ENCODE data around the gene WDR59. TPM values are rescaled to one million over a fixed set of nuclear protein-coding genes. Genes with fewer than 3 reads are reported as not detected.

The WDR59 gene
- total RNA-seq, 1 donor = 19.9 TPM

DNA sequence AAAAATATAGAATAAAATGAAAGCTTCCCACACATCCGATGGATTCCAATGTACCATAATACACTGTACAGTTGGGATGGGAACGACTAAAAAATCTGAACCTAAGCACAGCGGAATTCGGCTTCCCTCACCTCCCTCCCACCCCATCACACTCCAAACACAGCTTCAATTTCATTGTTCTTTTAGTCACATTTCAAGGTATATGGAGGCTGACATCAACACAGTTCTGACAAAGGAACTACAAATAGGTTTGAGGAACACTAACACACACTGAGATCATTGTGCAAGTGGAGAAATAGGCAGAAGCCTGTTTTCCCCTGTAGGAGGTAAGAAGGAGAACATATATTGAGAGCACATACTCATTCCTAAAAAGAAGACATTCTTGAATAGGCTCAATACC, 85.1 kb downstream of the WDR59 start:
- H3K4me3 ChIP-seq (ENCODE audit: low read depth, low read length) = no peak overlapping the region
- TF ChIP-seq, protein P1, sequence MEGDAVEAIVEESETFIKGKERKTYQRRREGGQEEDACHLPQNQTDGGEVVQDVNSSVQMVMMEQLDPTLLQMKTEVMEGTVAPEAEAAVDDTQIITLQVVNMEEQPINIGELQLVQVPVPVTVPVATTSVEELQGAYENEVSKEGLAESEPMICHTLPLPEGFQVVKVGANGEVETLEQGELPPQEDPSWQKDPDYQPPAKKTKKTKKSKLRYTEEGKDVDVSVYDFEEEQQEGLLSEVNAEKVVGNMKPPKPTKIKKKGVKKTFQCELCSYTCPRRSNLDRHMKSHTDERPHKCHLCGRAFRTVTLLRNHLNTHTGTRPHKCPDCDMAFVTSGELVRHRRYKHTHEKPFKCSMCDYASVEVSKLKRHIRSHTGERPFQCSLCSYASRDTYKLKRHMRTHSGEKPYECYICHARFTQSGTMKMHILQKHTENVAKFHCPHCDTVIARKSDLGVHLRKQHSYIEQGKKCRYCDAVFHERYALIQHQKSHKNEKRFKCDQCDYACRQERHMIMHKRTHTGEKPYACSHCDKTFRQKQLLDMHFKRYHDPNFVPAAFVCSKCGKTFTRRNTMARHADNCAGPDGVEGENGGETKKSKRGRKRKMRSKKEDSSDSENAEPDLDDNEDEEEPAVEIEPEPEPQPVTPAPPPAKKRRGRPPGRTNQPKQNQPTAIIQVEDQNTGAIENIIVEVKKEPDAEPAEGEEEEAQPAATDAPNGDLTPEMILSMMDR (IDR thresholded peaks at IDR 0.05; ENCODE audit: insufficient read depth, low read depth, low read length) = no peak

DNA sequence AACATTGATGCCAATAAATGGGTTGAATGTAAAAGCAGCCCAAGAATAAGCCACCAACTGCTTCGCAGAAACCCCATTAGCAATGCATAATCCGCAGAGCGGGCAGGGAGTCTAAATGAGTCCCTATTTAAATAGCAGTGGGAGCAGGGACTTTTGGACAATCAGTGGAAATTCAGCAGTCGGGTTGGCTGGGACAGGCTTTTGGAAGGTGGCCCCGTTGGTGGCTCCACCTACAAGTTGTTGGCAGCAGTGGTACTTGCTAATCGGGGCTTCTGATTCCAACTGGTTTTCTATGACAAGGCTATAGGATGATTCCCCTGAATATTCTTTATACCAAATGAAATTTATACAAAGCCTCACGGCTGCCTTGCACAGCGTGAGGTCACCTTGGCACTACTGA, 86.3 kb downstream of the WDR59 start:
- no peak overlapping the region for H3K4me3 ChIP-seq (ENCODE audit: low read depth, low read length)
- TF ChIP-seq, protein P1 (IDR thresholded peaks at IDR 0.05; ENCODE audit: insufficient read depth, low read depth, low read length) = no peak
- no peak for DNase-seq (ENCODE audit: low read depth)

More for the DNA sequence above, 85.1 kb downstream of the WDR59 start:
- no peak for DNase-seq (ENCODE audit: low read depth)

DNA sequence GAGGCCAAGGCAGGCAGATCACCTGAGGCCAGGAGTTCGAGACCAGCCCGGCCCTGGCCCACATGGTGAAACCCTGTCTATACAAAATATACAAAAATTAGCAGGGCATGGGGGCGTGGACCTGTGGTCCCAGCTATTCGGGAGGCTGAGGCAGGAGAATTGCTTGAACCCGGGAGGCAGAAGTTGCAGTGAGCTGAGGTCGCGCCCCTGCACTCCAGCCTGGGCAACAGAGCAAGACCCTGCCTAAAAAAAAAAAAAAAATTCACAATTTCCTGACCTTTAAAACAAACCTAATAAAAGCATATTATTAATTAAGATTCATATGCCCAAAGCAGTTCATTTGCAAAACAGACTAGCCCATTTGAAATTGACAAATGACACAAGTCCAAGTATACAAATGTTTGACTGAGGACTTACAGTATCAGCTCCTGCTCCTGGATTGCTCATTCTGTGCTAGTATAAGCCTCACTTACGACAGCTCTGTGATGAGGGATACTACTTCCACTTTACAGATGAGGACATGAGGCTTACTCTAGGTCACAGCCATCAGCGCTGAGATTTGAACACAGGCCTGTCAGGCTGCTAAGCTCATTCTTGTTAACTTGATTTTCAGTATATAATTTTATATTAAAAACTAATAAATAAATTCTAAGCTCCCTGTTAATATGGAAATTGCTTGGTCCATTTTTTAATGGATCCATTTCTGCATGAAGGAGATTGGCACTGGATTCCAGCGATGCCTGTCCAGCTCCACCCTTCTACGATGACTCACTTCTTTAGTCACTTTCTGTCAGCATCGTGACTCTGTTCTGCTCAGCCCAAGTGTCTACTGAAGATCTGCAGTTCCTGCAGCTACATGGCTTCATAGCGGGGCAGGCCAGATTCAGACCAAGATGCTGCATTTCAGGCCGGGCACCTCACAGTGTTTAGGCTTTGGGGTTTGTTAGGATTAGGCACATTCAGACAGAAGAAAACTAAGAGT, 88.2 kb downstream of the WDR59 start:
- TF ChIP-seq, protein P1 (IDR thresholded peaks at IDR 0.05; ENCODE audit: insufficient read depth, low read depth, low read length) = no peak
- no peak overlapping the region for H3K4me3 ChIP-seq (ENCODE audit: low read depth, low read length)
- DNase-seq (ENCODE audit: low read depth) = peak; percentile 34

DNA sequence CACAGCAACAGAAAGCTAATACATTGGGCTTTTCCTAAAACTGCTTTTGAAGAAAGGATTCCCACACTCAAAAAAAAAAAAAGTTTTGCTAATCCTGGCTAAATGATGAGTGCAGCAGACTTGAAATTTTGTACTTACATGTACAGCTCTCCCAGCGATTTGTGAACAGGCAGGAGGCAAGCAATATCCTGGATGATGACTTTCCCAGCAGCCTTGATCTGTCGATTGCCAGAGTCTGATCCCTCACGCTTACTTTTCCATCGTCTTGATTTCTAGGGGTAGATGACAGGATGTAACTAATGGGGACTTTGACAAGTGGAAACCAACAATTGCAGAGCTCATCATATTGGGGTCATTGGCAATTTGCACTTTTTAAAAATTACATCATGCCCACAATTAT, 91.4 kb downstream of the WDR59 start:
- H3K4me3 ChIP-seq (ENCODE audit: low read depth, low read length) = no peak overlapping the region
- DNase-seq (ENCODE audit: low read depth) = no peak
- TF ChIP-seq, protein P1 (IDR thresholded peaks at IDR 0.05; ENCODE audit: insufficient read depth, low read depth, low read length) = no peak

DNA sequence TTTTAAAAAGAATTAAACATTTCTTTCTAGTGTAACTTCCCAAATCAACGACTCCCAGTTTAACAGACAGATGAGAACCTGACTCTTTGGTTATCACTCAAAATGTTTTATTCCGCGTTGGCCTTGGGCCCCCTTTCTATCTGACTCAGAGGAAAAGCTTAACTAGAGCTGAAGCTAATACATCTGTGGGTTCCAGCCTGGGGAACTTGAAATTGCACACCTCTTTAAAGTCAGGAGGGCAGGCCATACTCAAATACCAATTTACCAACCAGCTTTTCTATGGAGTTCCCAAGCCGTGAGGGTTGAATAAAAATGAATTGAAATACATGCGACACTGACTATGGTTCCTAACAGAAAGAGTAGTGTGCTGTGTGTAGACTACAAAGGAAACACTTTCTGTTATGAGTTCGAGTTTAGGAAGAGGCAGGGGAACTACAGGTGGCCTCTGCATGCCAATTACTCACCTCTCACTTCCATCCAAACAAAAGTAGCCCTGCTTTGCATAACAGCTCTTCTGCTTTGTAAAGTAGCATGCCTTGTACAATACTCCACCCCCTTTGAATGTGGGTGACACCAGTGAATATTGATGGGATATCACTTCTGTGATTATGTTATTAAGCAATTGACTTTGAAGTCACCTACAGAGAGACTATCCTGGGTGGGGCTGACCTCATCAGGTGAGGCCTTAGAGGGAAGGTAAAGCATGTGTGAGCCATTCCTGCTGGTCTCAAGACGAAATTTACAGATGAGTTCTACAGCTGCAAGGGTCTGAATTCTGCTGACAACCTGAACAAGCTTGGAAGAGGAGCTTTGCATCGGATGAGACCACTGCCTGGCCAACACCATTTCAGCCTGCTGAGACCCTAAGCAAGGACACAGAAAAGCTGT, 92.1 kb downstream of the WDR59 start:
- no peak overlapping the region for H3K4me3 ChIP-seq (ENCODE audit: low read depth, low read length)
- TF ChIP-seq, protein P1 (IDR thresholded peaks at IDR 0.05; ENCODE audit: insufficient read depth, low read depth, low read length) = no peak
- no peak for DNase-seq (ENCODE audit: low read depth)

DNA sequence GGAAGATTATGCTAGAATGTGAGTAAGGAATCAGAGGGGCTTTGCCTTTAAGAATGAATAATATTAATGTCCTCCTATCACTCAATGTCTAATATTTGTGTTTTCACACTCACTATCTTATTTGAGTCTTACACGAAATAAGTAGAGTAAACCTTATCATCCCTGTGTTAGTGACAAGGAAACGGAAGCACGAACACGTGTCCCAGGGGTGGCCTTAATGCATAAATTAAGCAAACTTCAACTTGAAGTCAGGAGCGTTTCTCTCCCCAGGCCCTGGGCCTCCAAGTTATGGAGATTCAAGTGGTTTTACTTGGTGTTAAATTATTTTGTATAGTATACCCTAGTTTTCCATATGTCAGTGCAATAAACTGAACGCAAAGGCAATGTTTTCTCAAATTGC, 96.0 kb downstream of the WDR59 start:
- TF ChIP-seq, protein P1 (IDR thresholded peaks at IDR 0.05; ENCODE audit: insufficient read depth, low read depth, low read length) = no peak

More for the DNA sequence above, 96.0 kb downstream of the WDR59 start:
- H3K4me3 ChIP-seq (ENCODE audit: low read depth, low read length) = no peak overlapping the region
- no peak for DNase-seq (ENCODE audit: low read depth)
